Left cardiac atrium (tissue), 4 donors: Measurements from ENCODE around the gene PIGC. TPM values are rescaled to one million over a fixed set of nuclear protein-coding genes. Genes with fewer than 3 reads are reported as not detected.

Experiments
- ATAC-seq, 2 donors: fragments of 200-7000 bp; cut with Tn5 transposase; one replicate each; pipeline ENCODE4 v1.9.1; 2020; ENCODE audit warnings: mild to moderate bottlenecking in 2 of 2, moderate library complexity in 2 of 2
- DNase-seq: peaks from one replicate; pipeline ENCODE4 v3.0.0-alpha.2; 2020
- intact Hi-C, 2 donors: fragments of 100-400 bp; cut with DNase I; formaldehyde crosslinking; loops; one replicate each; pipeline versions ENCODE4 v1.14.1 to v1.15.1; 2022 to 2023
- total RNA-seq, 2 donors: library from RNA; stranded (reverse); fragmentation: NEBNext Ultra II Directional; extraction: Animal tissue kit (Norgen Biotek cat#: 25700); gene quantifications; one replicate each; pipeline ENCODE4 v1.2.1, GENCODE V29; 2021
- donor health status: DM: no; HTN: yes; CAD: no.
- donor health status: DM: no; HTN: yes; CAD: no; lungs with severe emphysema.
- donor health status: DM: yes; HTN: yes; CAD: no.
- donor health status: Dilated cardiomyopathy.

PIGC gene
- total RNA-seq, 2 donors from 2014 or later: 12.4 to 14.6 TPM

DNA sequence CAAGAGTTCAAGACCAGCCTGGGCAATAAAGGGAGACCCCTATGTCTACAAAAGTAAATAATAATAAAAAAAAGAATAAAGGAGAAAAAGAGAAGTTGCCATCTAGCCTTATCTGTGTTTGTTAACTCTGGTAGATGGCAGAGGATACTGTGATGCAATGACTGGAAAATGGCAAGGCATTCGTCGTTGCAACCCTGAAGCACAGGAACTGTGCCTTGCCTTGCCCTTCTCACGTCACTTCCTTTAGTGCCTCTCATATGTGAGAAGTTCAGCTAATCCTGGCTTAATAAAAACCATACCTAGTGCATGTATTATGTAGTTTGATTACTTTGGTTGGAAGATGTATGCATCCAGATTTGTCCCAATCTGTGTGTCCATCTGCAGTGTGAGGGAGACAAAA lies 25.8 kb upstream of the PIGC start:
- intact Hi-C loops: no loop called here
- no peak for ATAC-seq
- DNase-seq: no peak

DNA sequence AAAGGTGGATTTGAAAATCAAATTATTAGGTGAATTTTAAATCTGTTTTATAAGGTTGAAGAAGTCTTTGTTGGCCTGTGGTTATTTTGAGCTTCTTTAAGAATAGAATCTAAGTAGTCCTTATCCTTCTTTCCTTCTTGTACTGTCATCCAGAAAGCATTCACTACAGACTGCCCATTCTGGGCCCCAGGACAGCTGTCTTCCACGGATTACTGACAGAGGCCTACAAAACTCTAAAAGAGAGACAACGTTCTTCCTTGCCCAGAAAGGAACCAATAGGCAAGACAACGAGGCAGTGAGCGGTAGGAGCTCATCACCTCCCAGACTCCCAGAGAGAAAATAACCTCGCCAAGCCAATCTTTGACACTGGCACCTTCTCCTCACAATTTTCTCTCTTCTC lies 24.4 kb upstream of the PIGC start:
- intact Hi-C loops: no loop called here
- DNase-seq: no peak
- no peak for ATAC-seq

DNA sequence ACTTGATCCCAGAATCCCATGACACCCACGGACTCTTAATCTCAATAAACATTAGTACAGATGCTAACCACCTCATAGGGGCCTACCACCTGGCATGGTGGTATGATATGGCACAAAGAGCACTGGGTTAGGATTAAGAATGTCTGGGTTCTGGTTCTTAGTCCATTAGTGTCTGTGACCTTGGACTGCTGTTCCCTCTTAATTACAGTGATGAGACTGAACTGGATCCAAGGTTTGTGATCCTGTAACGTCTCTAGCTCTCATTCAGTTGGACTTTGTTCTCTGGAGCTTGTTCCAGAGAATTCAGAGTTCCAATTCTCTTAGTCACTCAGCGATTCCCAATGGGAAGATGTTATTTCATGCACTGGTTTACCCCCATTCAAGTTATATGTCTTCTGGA lies 23.6 kb upstream of the PIGC start:
- intact Hi-C loops: no loop called here
- DNase-seq (no peak), ATAC-seq (no peak)

DNA sequence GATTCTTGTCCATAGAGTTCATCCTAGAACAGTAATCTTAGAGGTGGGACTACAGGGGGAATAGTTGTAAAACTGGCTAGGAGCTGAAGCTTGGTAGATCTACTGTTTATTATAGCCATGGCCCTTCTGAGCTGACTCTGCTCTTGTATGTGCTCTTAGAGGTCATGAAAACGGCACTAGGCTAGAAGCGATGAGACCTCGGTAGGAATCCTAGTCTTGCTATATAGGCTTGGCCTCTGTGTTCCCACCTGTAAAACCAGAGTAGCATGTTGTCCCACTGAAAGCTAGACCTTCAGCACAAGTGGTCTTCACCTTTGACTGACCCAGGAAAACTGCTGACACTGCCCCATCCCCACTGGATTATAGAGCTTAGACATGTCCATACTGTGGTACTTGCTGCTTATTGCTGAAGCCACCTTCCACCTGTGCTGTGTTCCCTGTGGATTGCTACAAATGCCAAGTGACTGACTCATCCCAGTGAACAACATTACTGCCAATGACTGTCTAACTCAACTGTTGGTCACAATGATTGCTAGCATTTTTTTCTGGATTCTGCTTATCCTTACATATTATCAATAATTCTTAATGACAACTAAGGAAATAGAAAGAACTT lies 23.0 kb upstream of the PIGC start:
- DNase-seq (no peak), ATAC-seq (no peak)
- intact Hi-C loops: no loop called here

DNA sequence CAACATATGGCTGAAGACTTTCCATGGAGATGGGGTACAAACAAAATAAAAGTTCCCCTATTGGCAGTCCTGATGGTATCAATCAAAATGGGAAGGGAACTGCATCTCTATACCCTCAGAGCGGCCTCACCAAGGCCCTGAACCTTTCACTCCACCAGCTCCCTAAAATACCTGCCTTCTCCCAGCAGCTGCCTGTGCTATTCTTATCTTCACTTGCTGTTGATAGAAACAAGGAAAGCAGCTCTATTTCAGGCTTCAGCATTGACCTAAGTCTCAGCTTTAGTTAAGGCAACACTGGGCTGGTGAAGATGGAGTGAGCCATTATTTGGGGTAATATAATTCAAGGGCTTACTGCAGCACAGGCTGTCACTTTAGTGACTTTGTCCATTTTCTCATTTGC lies 21.7 kb upstream of the PIGC start:
- peak; percentile 30 to 35 for ATAC-seq
- DNase-seq: no peak
- intact Hi-C loops: no loop called here

DNA sequence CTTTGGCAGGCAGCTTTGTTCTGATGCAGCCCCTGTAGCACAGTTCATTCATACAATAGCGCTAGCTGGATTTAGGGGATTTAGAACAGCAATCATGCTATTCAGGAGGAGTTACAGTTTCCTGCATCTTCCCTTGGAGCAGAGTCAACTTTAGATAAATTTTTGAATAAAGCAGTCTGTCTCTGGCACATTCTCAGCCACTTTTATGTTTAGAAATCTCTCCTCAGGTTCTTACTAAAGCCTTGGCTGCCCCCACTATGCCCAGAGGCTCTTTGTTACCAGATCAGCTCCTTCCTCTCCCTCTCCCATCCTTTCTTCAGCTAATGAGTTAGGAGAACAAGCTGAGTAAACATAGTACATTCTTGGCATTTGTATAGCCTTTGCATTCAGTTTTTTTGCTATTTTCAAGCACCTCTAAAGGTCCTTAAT lies 17.0 kb upstream of the PIGC start:
- DNase-seq (no peak), ATAC-seq (peak in 1 of 2 donors; percentile 59)
- intact Hi-C loops: no loop called here

DNA sequence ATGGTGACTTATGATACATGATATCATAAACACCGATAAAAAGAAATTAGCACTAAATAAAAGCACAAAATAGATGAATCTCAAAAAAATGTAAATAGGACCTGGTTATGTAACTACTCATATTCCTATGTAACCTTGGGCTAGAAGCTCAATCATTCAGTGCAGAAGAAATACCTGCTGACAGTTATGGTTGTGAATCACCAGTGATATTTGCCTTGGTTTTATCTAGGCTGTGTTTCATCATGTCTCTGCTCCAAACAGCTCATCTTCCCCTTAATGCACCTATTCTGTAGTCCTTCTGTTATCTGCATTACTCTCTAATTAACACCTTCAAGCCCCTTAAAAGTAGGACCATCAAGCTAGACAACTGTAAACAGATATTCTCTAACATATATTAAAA lies 16.3 kb upstream of the PIGC start:
- no peak for DNase-seq
- intact Hi-C loops: no loop called here

DNA sequence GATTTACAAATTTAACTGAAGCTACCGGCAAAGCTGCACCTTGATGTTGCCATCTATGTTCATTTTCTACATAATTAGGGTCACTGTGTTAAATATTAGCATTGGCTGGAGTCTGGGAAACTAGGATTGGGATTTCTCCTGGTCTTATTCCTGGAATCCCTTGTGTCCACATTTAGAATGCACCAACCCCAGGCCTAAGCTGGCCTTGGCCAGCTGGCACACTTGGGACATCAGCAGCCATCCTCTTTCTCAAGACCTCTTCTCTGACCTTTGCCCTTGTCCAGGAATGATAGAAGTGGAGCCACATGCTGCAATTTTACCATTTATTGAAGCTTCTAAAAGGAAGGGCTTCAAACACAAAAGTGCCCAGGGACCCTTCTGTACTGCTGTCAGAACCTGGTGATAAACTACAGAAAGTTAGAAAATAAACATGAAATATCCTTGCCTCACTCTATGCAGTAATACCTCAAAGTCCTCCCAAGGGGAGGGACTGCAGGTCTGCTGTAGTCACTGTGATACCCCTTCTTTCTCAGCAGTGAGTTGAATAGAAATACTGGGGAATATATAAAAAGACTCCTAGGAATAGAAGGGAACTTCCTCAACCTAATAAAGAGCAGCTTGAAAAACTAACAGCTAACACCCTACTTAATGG lies 13.7 kb upstream of the PIGC start:
- ATAC-seq (no peak), DNase-seq (no peak)
- intact Hi-C loops: no loop called here

More for the DNA sequence above, 16.3 kb upstream of the PIGC start:
- ATAC-seq: peak in 1 of 2 donors; percentile 92

DNA sequence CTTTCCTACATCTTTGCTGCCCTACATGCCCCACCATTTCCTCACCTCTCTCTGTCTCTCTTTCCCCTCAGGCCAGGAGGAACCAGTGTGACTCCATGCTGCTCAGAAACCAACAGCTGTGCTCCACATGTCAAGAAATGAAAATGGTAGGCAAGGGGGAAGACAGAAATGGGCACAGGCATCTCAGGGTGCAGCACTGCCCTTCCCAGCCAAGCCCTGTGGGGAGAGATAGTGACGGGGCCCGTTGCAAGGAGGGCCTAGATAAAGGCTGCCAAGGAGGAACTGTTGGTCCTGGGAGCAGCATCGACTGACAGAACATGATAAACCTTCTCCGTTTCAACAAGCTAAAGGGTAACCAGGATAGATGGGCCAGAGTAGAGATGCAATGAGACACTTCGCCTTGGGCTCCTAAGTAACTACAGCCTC lies 12.5 kb upstream of the PIGC start:
- intact Hi-C loops: no loop called here

DNA sequence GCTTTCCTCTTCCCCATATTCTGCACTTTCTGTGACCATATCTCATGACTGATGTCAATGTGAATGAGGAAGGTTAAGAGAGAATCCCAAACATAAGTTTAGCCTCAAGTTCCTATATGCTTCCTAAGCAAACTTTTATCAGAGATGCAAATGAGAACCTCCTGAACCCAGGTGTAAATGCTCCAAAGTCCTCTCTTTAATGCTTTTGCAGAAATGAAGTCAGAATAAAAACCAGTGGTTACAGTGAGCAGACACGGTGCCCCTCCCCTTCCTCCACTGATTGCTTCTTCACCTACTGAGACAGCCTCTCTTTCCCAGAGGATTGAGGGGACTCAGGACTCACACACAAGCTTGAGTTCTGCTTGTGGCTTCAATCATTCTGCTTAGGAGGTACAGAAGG lies 11.6 kb upstream of the PIGC start:
- intact Hi-C loops: no loop called here
- ATAC-seq (no peak), DNase-seq (no peak)

More for the DNA sequence above, 12.5 kb upstream of the PIGC start:
- DNase-seq: no peak
- no peak for ATAC-seq

DNA sequence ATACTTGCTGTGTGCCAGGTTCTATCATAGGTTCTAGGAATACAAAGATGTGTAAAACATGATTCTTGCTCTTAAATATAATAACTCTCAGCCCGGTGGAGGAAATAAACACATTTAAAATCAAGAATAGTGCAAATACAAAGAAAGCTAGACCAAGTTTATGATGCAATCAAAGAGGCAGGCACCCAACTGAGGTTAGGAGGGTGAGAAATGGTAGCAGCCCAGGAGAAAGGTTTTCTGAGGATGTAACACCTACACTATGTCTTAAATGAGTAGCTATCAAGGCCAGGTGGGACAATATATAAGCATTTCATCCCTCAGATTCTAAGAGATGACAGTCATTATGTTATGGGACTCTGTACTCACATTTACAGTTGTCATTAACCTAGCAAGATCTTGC lies 9.7 kb upstream of the PIGC start:
- intact Hi-C loops: loop anchor here in 1 of 2 donors (2.0 kb wide), 1 partner anchor 79 kb away; the partner anchor contains the start of gene SUCO
- DNase-seq (no peak), ATAC-seq (no peak)

DNA sequence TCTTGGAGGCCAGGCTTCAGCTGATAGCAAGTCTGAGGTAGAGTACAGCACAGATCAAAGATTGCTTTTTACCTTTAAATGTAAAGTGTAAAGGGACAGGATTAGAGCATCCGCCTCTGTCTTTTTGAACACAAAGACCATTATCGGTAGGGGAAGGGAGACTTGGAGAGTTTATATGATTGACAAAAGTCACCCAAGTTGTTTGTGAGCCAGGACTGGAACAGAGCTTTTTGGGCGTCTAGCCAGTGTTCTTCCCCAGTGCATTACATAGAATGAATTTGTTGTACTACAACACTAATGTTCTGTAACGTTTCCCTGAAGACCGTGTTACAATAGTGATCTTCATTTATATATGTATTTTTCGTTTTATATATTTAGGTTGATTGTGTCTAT lies 9.3 kb upstream of the PIGC start:
- intact Hi-C loops: loop anchor here in 1 of 2 donors (2.0 kb wide), 1 partner anchor 80 kb away; the partner anchor contains the start of gene SUCO
- ATAC-seq: no peak
- DNase-seq: no peak

DNA sequence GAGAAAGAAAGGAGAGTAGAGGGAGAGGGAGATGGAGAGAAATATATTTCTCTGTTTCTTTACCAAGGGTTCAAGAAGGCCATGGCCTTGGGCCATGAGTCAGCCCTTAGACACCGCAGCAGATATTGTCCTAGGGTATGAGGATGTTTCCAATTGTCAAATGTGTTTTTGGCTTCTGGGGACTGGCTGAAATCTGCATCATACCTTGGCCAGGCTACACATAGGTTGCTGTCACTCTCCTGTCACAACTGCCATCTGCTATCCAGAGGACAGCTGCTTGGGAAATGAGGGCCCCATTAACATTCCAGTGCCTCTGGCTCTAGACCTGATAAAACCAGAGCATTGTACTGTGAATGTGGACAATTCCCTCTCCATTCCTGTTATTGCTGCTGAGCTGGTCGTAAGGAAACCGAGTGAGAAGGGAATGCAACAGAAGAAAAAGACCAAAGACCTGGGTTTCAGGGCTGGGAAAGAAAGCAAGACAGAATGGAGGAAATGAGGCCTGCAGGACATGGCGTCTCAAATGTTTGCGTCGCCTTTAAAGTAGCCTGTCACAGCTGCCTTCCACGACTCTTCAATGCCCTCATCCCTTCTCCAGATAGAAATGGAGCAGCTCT lies 8.8 kb upstream of the PIGC start:
- intact Hi-C loops: loop anchor here in 1 of 2 donors (2.0 kb wide), 1 partner anchor 80 kb away; the partner anchor contains the start of gene SUCO

DNA sequence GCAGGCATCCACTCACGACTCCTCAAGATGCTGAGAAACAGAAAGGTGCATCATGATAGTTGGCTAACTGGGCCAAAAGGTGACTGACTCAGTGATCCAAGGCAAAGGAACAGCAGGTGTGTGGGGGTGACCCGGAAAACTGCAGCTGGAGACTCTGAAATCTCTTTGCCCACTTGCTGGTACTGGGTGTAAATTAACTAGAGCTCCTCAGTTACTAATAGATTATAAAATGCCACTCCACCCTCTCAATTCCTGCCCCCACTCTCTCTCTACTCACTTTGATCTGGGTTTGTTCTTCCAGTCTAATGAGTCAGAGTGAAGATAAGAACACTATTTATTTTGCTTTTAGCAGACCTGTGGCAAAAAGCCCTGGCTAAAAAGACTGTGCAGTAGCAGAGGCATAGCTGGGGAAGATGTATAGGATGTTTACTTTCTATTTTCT lies 7.2 kb upstream of the PIGC start:
- DNase-seq (no peak), ATAC-seq (peak in 1 of 2 donors; percentile 70)
- intact Hi-C loops: no loop called here

More for the DNA sequence above, 8.8 kb upstream of the PIGC start:
- no peak for DNase-seq
- peak; percentile 55 to 61 for ATAC-seq

DNA sequence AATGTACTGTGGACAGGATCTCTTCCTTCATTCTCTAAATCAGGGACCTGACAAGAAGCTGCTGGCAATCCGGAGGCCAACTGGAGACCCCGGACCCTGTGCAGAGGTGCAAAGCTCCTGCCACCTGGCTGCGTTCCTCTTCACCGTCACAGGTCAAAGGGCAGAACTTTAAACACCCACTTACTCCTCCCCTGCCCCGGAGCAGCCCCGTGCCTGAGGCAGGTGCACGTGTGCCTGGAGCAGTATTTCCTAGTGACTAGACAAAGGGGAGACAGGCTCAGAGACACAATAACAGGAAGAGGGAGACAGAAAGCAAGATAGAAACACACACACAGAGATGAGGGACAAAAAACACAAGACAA lies 6.6 kb upstream of the PIGC start:
- intact Hi-C loops: no loop called here
- no peak for DNase-seq
- ATAC-seq: peak; percentile 2 to 8

DNA sequence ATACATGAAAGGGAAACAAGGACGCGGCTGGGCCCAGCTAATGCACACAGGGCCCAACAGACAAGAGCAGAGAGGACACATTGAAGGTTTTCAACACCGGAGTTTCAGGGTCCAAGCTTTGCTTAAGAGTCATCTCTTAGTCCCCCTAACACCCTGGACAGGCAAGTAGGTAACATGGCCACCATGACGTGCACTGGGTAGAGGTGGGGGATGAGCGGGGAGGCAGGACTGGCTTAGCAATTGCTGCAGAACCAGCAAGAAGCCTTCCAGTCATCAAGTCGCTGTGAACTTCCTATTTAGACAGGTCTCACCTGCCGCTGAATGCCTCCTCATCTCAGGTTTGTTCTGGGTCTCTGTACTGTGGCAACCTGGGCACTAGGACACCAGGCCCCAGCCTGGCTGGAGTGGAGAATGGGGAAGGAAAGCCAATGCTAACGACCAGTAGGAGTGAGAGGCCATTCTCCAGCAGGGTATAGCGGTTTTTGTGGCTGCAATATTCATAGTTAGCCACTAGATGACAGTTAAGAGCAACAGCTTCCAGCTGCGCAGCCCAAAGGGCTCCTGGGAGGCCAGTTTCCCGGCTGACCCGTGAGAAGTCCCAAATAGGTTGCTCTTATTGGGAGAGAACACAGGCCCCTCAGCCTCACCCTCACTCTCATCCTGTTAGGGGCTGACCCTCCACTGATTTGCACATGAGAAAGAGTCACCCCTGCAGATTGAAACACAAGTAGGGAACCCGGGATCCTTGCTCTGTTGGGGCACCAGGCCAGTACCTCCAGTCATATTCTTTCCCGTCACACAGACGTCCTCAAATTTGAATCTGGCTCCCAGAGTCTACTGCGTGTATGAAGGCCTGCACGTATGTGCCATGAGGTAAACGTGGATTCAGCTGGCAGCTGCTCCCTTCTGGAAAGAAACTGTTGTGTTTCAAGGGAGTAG lies 6.0 kb upstream of the PIGC start:
- DNase-seq: peak; percentile 66
- peak; percentile 86 to 88 for ATAC-seq
- intact Hi-C loops: loop anchor here in 1 of 2 donors (5.0 kb wide), 1 partner anchor 267 kb away; no protein-coding TSS in a partner anchor

DNA sequence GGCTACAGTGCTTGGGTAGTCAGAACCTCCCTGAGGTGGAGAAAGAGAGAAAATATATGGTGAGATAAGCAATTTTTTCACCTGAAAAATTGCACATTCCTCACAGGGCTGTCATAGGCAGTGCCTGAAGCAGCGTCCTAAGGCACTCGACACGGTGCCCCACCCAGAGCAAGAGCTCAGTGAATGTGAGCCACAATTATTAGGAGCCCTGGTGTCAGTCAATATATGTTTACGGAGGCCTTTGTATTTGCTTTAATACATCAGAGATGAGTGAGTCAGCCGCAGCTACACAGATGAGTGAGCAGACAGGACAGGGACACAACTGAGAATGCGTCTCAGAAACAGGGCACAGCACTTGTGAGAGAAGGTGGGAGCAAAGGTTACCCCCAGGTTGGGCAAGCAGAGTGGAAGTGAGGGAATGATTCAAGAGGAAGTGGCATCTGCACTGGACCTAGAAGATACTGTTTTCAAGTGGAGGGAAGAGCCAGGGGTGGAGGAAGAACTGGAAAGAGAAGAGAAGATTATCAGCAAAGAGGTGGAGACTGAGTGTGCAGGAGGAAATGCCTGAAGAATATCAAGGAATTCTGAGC lies 5.2 kb upstream of the PIGC start:
- intact Hi-C loops: loop anchor here in 1 of 2 donors (5.0 kb wide), 1 partner anchor 268 kb away; no protein-coding TSS in a partner anchor
- ATAC-seq: no peak

DNA sequence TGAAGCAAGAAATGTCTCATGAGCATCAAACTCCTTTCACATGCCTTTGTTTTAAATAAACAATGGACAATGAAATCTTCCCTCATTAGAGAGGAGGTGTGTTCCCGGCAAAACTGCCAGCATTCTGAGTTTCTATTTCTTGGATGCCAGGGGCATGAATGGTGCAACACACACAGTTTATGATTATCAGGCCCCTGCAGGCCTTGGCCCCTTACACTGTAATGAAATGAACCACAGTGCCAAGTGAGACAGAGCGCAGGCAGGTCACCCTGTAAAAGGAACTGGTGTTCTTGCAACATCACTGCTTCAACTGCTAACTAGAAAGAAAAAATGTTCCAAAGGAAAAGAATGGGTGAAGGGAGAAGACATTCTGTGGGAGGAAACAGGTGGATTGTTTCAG lies 3.8 kb upstream of the PIGC start:
- no peak for ATAC-seq
- intact Hi-C loops: loop anchor here in 1 of 2 donors (5.0 kb wide), 1 partner anchor 270 kb away; no protein-coding TSS in a partner anchor
- no peak for DNase-seq

More for the DNA sequence above, 5.2 kb upstream of the PIGC start:
- DNase-seq: no peak

DNA sequence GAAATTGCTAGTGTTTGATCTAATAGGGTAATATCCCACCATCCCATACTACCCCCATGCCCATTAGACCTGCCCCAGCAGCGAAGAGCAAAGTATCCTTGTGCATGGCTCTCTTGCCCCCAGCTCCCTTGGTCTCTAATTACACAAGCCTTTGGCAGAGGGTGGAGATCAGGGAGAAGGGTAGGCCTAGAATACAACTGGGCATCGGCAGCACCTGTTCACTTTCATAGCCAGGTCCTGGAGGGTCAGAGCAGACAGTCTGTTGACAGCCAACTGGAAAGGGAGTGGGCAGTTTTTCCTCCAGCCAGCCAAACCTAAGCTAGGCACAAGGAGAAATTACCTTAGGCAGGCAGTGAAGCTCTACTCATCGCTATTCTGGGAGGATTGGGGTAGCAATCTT lies 2.7 kb upstream of the PIGC start:
- intact Hi-C loops: loop anchor here in 1 of 2 donors (5.0 kb wide), 1 partner anchor 271 kb away; no protein-coding TSS in a partner anchor
- no peak for DNase-seq
- ATAC-seq: no peak
